ENCODE measurements around the gene SLC37A1. TPM values are rescaled to one million over a fixed set of nuclear protein-coding genes. Genes with fewer than 3 reads are reported as not detected.

The SLC37A1 gene
- total RNA-seq, 1 donor from 2014 or later = 29.3 TPM

GRCh38 chr21:42615924-42616323 is 102.3 kb downstream of the SLC37A1 start:
- TF ChIP-seq CTCF (IDR thresholded peaks at IDR 0.05; ENCODE audit: insufficient read depth, low read length, poor library complexity, severe bottlenecking) = no peak
- Histone ChIP-seq H3K27me3 (ENCODE audit: control insufficient read depth, insufficient read depth, low read length) (peaks cover 43% of the 10 kb centered on the region), H3K4me3 (ENCODE audit: low read depth, low read length) (no peak overlapping the region), H3K36me3 (ENCODE audit: control insufficient read depth, insufficient read depth, low read length) (no peaks in the 10 kb centered on the region)
- no peak for DNase-seq (ENCODE audit: low read depth)

GRCh38 chr21:42616446-42616845 is 102.8 kb downstream of the SLC37A1 start:
- Histone ChIP-seq H3K4me3 (ENCODE audit: low read depth, low read length) (no peak overlapping the region), H3K36me3 (ENCODE audit: control insufficient read depth, insufficient read depth, low read length) (no peaks in the 10 kb centered on the region), H3K27me3 (ENCODE audit: control insufficient read depth, insufficient read depth, low read length) (peaks cover 45% of the 10 kb centered on the region)
- TF ChIP-seq CTCF (IDR thresholded peaks at IDR 0.05; ENCODE audit: insufficient read depth, low read length, poor library complexity, severe bottlenecking) = no peak
- no peak for DNase-seq (ENCODE audit: low read depth)

- H3K36me3 ChIP-seq (ENCODE audit: control insufficient read depth, insufficient read depth, low read length) = no peaks in the 10 kb centered on the region
- DNase-seq (ENCODE audit: low read depth) = no peak
- H3K27me3 ChIP-seq (ENCODE audit: control insufficient read depth, insufficient read depth, low read length) = peaks cover 45% of the 10 kb centered on the region
- TF ChIP-seq CTCF (IDR thresholded peaks at IDR 0.05; ENCODE audit: insufficient read depth, low read length, poor library complexity, severe bottlenecking) = no peak
- H3K4me3 ChIP-seq (ENCODE audit: low read depth, low read length) = no peak overlapping the region
These were observed 103.3 kb downstream of the SLC37A1 start for GRCh38 chr21:42616941-42617340.

- Histone ChIP-seq H3K36me3 (ENCODE audit: control insufficient read depth, insufficient read depth, low read length) (no peaks in the 10 kb centered on the region), H3K27me3 (ENCODE audit: control insufficient read depth, insufficient read depth, low read length) (peaks cover 47% of the 10 kb centered on the region), H3K4me3 (ENCODE audit: low read depth, low read length) (no peak overlapping the region)
- no peak for DNase-seq (ENCODE audit: low read depth)
- TF ChIP-seq CTCF (IDR thresholded peaks at IDR 0.05; ENCODE audit: insufficient read depth, low read length, poor library complexity, severe bottlenecking) = no peak
These were observed 103.8 kb downstream of the SLC37A1 start for GRCh38 chr21:42617486-42617885.

- H3K4me3 ChIP-seq (ENCODE audit: low read depth, low read length) = no peak overlapping the region
- no peak for TF ChIP-seq CTCF (IDR thresholded peaks at IDR 0.05; ENCODE audit: insufficient read depth, low read length, poor library complexity, severe bottlenecking)
- no peak for DNase-seq (ENCODE audit: low read depth)
- no peaks in the 10 kb centered on the region for H3K36me3 ChIP-seq (ENCODE audit: control insufficient read depth, insufficient read depth, low read length)
- peaks cover 47% of the 10 kb centered on the region for H3K27me3 ChIP-seq (ENCODE audit: control insufficient read depth, insufficient read depth, low read length)
These were observed 105.1 kb downstream of the SLC37A1 start for GRCh38 chr21:42618707-42619102.

GRCh38 chr21:42619166-42619565 is 105.5 kb downstream of the SLC37A1 start:
- Histone ChIP-seq H3K36me3 (ENCODE audit: control insufficient read depth, insufficient read depth, low read length) (no peaks in the 10 kb centered on the region), H3K27me3 (ENCODE audit: control insufficient read depth, insufficient read depth, low read length) (peaks cover 49% of the 10 kb centered on the region), H3K4me3 (ENCODE audit: low read depth, low read length) (no peak overlapping the region)
- TF ChIP-seq CTCF (IDR thresholded peaks at IDR 0.05; ENCODE audit: insufficient read depth, low read length, poor library complexity, severe bottlenecking) = no peak
- no peak for DNase-seq (ENCODE audit: low read depth)

Data from kidney epithelial cell (primary cell).